ENCODE measurements around the gene TOX2.

GRCh38 chr20:44018259-44018941, 103.7 kb downstream of the TOX2 start:
- TF ChIP-seq CTCF (IDR thresholded peaks at IDR 0.05; ENCODE audit: low read depth, low read length), result no peak
- TF ChIP-seq EZH2phosphoT487 (IDR thresholded peaks at IDR 0.05; ENCODE audit: low read depth), result no peak
